ENCODE data around the gene PAX6.

PAX6 gene

DNA sequence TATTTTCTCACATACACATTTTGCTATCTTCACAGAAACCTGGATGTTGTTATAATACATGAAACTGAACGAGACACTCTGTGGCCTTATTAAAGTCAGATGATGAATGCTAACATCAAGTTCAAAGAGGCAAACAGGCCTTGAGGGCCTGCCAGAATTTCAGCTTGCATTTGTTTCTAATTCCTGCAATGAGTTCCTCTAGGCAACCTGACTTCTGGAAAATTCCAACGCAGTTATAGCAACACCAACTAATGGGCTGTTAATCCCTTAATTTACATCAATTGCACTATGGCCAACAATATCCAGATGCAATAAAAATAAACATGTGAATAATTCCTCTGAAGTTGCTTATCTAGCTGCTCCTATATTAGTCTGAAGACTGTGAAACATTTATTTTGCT, 19.1 kb downstream of the PAX6 start:
- Histone ChIP-seq H3K27me3 (ENCODE audit: low read depth) (no peaks in the 10 kb centered on the region), H3K4me1 (no peaks in the 10 kb centered on the region), H3K4me3 (no peak overlapping the region), H3K36me3 (replicated peaks) (no peaks in the 10 kb centered on the region), H3K9me3 (no peaks in the 10 kb centered on the region)
- in situ Hi-C loops (cut with MboI; ENCODE audit: low sequenced_read_pairs): no loop called here
- DNase-seq (ENCODE audit: low spot score in 2 of 2): no peak

DNA sequence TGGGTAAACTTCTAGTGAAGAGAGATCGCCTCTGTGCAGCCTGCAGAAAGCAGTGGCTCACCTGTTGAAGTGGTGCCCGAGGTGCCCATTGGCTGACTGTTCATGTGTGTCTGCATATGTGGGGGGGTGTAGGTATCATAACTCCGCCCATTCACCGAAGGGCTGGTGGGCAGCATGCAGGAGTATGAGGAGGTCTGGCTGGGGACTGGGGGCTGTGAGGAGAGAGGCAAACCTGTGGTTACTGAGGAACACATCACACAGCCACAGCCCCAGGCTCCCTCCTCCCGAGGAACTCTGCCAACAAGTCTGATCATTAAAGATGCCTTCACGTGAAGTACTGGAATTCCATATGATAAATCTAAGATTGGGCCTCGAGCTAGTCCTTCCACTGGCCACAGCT, 20.5 kb downstream of the PAX6 start:
- Histone ChIP-seq H3K4me3 (no peak overlapping the region), H3K27me3 (ENCODE audit: low read depth) (no peaks in the 10 kb centered on the region), H3K4me1 (no peaks in the 10 kb centered on the region), H3K36me3 (replicated peaks) (no peaks in the 10 kb centered on the region), H3K9me3 (no peaks in the 10 kb centered on the region)
- in situ Hi-C loops (cut with MboI; ENCODE audit: low sequenced_read_pairs): no loop called here
- no peak for DNase-seq (ENCODE audit: low spot score in 2 of 2)

DNA sequence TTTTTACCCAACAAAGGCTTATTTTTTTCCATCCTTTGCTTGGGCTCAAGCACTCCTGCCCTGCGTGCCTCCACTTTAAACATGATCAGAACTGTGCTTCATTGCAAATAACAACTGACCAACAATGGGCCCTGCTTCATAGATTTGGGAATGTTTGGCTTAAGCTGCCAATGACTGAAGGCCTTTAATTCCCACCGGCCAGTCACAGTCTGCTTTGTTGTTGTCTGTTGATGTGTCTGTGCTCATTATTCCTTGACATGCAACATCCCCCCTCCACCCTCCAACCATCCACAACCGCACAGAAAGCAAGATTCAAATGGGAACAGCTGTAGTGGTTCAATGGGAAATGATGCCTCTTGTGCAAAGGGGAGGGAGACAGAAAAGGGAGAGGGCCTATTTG, 23.0 kb downstream of the PAX6 start:
- no peak for DNase-seq (ENCODE audit: low spot score in 2 of 2)
- Histone ChIP-seq H3K27me3 (ENCODE audit: low read depth) (no peaks in the 10 kb centered on the region), H3K4me3 (no peak overlapping the region), H3K4me1 (no peaks in the 10 kb centered on the region), H3K36me3 (replicated peaks) (no peaks in the 10 kb centered on the region), H3K9me3 (no peaks in the 10 kb centered on the region)
- in situ Hi-C loops (cut with MboI; ENCODE audit: low sequenced_read_pairs): no loop called here

DNA sequence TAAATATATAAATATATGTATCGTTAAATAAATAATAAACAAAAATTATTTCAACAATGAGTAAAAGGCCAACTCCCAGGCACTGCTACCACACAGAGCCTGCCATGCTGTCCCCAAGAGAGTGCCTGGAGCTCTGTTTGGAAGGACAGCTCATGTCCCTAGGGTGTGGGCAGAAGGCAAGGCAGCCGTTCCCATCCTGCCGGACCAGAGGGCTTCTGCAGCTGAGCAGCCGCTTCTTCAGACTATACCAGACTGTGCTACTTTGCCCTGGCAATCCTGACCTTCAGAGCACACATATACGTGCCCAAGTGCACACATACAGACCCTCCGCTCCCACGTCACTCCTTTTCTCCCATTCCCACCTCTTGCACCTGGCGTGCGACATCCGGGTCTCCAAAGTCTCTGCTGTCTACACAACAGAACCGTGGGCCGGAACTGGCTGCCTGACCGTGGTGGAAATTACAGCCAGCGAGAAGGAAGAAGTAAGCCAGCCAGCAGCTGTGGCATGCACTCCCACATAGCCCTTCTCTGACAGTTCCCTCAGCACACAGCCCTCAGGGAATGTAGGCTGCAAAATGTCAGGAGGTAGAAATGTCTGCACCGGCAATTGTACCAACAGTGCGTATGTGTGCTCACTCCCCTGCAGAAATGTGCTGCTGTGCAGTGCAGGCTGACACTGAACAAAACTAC, 24.0 kb downstream of the PAX6 start:
- DNase-seq (ENCODE audit: low spot score in 2 of 2): no peak
- Histone ChIP-seq H3K9me3 (no peaks in the 10 kb centered on the region), H3K4me3 (no peak overlapping the region), H3K36me3 (replicated peaks) (no peaks in the 10 kb centered on the region), H3K27me3 (ENCODE audit: low read depth) (no peaks in the 10 kb centered on the region), H3K4me1 (no peaks in the 10 kb centered on the region)
- in situ Hi-C loops (cut with MboI; ENCODE audit: low sequenced_read_pairs): no loop called here

DNA sequence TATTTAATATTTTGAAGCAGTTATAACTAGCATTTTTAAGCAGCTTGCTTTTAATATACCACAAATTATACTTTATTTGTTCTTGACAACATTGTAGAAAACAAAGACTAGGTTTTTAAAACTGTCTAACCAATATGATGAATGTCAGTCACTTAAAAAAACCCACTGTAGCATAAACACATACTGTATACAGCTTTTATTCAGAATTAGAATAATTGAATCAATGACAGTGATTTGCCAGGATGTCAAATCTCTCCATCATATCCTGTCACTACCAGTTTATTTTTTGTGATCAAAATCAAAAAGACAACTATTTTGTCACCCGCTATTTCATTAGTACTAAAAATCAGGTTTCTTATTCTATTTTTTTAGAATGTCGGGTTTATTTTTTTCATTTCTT, 26.5 kb downstream of the PAX6 start:
- Histone ChIP-seq H3K36me3 (replicated peaks) (no peaks in the 10 kb centered on the region), H3K9me3 (0 out of 2 replicates have a peak, but pooled peaks cover 3% of the 10 kb centered on the region), H3K4me3 (no peak overlapping the region), H3K4me1 (no peaks in the 10 kb centered on the region), H3K27me3 (ENCODE audit: low read depth) (no peaks in the 10 kb centered on the region)
- in situ Hi-C loops (cut with MboI; ENCODE audit: low sequenced_read_pairs): no loop called here
- DNase-seq (ENCODE audit: low spot score in 2 of 2): no peak

DNA sequence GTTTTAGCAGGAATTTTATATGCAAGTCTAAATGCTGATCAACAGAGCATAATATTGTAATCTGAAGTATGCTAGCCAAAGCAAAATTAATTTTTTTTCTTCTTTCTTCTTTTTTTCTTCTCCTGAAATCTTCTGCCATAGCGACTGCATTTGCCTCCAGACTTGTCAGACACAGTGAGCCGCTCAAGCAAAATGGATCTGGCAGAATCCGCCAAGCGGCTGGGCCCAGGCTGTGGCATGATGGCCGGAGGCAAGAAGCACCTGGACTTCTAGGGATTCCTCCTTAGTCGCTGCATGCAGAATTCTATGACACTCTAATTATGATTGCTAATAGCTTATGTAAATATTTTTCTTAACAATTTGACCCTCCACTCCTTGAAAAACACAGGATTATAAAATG, 27.9 kb downstream of the PAX6 start:
- H3K36me3 ChIP-seq (replicated peaks): no peaks in the 10 kb centered on the region
- DNase-seq (ENCODE audit: low spot score in 2 of 2): no peak
- H3K9me3 ChIP-seq: 0 out of 2 replicates have a peak, but pooled peaks cover 3% of the 10 kb centered on the region
- no peaks in the 10 kb centered on the region for H3K27me3 ChIP-seq (ENCODE audit: low read depth)
- no peak overlapping the region for H3K4me3 ChIP-seq
- in situ Hi-C loops (cut with MboI; ENCODE audit: low sequenced_read_pairs): no loop called here
- no peaks in the 10 kb centered on the region for H3K4me1 ChIP-seq

DNA sequence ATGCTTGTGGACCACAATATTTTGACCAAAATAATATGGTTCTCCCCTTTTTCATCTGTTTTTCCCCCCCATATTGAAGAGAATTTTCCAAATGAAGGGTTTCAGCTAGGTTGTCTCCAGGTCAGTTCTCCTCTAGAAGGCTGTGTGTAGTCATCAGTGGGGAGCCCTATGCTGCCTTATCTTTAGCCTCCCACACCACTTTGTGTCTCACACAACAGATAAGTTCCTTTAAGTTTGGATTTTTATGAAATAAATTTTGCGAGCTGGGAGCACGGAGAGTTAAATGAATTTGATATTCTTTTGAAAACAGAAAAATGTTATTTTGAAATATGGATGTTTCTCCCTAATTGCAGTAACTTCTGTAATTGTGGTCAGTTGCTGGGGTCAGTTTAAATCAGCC, 28.9 kb downstream of the PAX6 start:
- H3K4me1 ChIP-seq: no peaks in the 10 kb centered on the region
- in situ Hi-C loops (cut with MboI; ENCODE audit: low sequenced_read_pairs): no loop called here

DNA sequence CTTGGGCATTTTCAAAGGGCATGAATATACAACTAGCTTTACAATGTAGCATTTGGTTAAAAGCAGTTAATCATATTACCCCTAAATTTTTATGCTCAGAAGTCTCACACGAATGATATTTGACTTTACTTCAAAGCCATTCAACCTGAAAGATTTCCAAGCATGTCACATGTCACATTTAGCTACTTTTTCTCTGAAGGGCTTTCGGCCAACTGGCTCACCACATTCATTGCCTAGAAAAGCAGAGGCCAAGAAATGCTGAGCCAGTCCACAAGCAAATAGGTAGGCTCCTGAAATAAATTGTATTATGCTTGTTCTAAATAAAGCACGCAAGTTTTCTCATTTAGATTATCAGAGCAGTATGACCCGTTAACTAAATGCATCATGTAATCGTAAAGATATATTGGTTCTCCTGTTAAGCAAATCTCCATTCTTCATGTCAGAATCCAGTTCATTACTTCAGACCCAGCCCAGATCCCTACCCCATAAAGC, 30.6 kb downstream of the PAX6 start:
- Histone ChIP-seq H3K9me3 (0 out of 2 replicates have a peak, but pooled peaks cover 3% of the 10 kb centered on the region), H3K4me1 (no peaks in the 10 kb centered on the region), H3K27me3 (ENCODE audit: low read depth) (no peaks in the 10 kb centered on the region), H3K4me3 (no peak overlapping the region), H3K36me3 (replicated peaks) (no peaks in the 10 kb centered on the region)
- in situ Hi-C loops (cut with MboI; ENCODE audit: low sequenced_read_pairs): no loop called here
- DNase-seq (ENCODE audit: low spot score in 2 of 2): no peak

More for the DNA sequence above, 28.9 kb downstream of the PAX6 start:
- 0 out of 2 replicates have a peak, but pooled peaks cover 3% of the 10 kb centered on the region for H3K9me3 ChIP-seq
- H3K36me3 ChIP-seq (replicated peaks): no peaks in the 10 kb centered on the region
- no peaks in the 10 kb centered on the region for H3K27me3 ChIP-seq (ENCODE audit: low read depth)
- H3K4me3 ChIP-seq: no peak overlapping the region
- DNase-seq (ENCODE audit: low spot score in 2 of 2): no peak

DNA sequence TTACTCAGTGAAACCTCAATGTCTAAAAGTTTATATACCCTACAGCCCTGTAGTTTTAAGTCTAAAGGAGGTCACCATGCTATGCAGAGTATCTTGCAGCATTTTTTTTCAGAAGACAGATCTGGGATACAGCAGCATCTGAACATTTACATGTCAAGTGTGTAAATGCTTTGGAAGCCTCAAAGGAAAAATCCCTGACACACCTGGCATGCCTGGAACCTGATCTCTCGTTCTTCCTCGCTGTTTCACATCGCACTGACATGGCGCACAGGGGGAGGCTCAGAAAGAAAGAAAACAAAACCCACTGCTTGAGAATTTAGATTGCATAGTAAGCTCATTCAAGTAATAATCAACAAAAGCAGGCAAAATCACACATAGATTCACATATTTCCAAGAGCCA, 31.0 kb downstream of the PAX6 start:
- in situ Hi-C loops (cut with MboI; ENCODE audit: low sequenced_read_pairs): no loop called here
- Histone ChIP-seq H3K4me1 (no peaks in the 10 kb centered on the region), H3K4me3 (no peak overlapping the region), H3K27me3 (ENCODE audit: low read depth) (no peaks in the 10 kb centered on the region), H3K36me3 (replicated peaks) (no peaks in the 10 kb centered on the region), H3K9me3 (0 out of 2 replicates have a peak, but pooled peaks cover 3% of the 10 kb centered on the region)
- no peak for DNase-seq (ENCODE audit: low spot score in 2 of 2)

DNA sequence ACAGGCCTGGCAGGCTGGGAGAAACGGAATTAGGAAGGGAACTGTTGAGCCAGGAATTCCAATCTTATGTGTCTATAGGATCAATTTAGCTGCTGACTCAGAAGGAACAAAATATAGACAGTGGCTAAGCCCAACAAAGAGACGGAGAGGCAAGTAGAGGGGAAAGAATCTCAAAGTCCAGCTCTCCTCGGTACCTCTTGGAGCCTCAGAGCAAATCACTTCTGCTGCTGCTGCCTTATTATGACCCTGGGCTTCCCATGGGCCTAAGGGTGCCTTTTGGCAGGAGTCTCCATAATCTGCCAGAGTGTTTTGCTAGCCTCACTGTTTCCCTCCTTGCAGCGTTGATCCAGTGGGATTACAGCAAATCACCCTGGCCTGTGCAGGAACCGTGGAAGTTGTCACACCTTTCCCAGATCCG, 31.7 kb downstream of the PAX6 start:
- H3K36me3 ChIP-seq (replicated peaks): no peaks in the 10 kb centered on the region
- no peak overlapping the region for H3K4me3 ChIP-seq
- in situ Hi-C loops (cut with MboI; ENCODE audit: low sequenced_read_pairs): no loop called here
- H3K4me1 ChIP-seq: no peaks in the 10 kb centered on the region
- no peaks in the 10 kb centered on the region for H3K27me3 ChIP-seq (ENCODE audit: low read depth)
- 0 out of 2 replicates have a peak, but pooled peaks cover 3% of the 10 kb centered on the region for H3K9me3 ChIP-seq
- DNase-seq (ENCODE audit: low spot score in 2 of 2): no peak

DNA sequence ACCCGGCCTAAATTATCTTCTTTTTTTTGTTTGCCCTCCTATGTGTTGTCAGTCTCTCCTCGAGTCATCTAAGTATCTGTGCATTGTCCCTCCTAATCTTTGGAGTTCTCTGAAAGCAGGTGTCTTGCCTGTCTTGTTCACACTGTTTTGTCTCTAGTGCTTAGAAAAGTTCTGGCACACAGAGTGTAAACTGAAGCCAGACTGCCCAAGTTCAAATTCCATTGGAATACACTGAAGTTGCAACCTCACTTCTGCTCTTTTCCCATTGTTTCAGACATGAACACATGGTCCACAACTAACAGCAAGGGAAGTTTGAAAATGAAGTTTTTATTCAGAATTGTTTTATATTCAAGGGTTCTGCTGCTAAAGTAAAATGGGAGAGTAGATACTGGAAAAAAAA, 38.7 kb downstream of the PAX6 start:
- no peaks in the 10 kb centered on the region for H3K27me3 ChIP-seq (ENCODE audit: low read depth)
- H3K4me3 ChIP-seq: no peak overlapping the region
- no peaks in the 10 kb centered on the region for H3K36me3 ChIP-seq (replicated peaks)
- no peak for DNase-seq (ENCODE audit: low spot score in 2 of 2)
- H3K9me3 ChIP-seq: no peaks in the 10 kb centered on the region
- in situ Hi-C loops (cut with MboI; ENCODE audit: low sequenced_read_pairs): no loop called here
- no peaks in the 10 kb centered on the region for H3K4me1 ChIP-seq

DNA sequence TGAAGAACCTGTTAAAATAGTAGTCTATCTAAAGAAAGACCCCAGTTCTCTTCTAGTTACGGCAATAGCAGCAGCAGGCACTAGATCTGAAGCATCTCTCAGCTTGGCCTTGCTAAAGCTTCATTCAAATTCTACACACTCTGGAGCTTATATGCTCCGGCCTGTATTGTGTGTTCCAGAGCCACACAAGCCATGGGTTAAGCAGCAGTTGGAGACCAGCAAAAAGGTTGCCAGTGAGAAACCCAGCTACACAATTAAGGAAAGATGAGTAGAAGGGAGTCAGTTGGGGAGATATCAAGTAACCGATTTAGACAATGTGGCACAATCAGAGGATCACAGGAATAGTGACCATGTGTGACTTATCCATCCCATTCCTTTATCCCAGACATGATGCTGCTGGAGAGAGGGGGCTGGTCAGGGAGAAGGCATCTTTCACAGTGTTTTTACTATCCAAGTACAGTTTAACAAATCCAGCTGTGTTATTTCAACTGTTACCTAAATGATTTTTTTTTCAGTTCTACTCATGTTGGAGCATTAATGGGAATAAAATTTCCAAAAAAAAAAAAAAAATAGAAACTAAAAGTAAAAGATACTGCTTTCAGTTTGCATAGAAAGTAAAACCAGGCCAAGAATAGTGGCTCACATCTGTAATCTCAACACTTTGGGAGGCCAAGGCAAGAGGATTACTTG, 41.0 kb downstream of the PAX6 start:
- Histone ChIP-seq H3K4me1 (no peaks in the 10 kb centered on the region), H3K36me3 (replicated peaks) (no peaks in the 10 kb centered on the region), H3K27me3 (ENCODE audit: low read depth) (no peaks in the 10 kb centered on the region), H3K9me3 (no peaks in the 10 kb centered on the region), H3K4me3 (no peak overlapping the region)
- DNase-seq (ENCODE audit: low spot score in 2 of 2): no peak
- in situ Hi-C loops (cut with MboI; ENCODE audit: low sequenced_read_pairs): no loop called here

DNA sequence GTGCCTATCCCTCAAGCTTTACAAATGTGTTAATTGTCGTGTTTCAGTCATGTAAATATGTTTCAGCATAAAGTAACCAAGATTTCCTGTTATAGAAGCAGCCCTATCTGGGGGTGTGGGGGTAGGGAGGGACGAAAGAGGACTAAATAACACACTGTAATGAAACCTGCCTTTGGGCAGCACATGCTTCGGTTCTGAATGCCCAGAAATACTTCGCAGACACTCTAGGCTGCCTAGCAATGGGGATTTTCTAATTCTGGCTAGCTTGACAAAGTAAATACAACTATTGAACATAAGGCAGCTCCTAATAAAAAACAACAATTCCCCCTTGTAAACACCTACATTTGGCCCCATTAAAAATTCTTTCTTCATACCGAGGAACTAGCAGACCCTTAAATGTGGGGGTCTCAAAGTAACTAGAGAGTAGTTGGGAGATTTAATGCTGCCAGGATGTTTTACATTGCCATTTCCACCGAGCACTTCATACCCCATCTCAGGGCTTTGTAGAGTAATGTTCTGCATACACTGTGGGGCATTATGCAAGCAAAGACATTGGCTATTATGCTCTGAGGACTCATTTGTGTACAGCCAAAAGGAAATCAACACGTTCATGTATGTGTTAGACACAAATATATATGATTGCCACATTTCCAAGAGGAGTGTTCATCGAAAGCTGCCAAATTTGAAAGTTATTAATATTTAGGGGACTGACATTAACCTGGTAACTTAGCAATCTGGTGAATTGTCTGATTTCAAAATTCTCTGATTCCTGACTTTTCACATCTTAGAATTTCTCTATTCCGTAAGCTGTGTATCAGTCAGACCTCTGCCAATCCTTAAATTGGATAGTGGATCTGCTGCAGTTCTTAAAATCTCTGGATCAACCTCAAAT, 42.1 kb downstream of the PAX6 start:
- Histone ChIP-seq H3K4me1 (peaks cover 6% of the 10 kb centered on the region), H3K4me3 (no peak overlapping the region), H3K9me3 (no peaks in the 10 kb centered on the region), H3K36me3 (replicated peaks) (no peaks in the 10 kb centered on the region), H3K27me3 (ENCODE audit: low read depth) (no peaks in the 10 kb centered on the region)
- no peak for DNase-seq (ENCODE audit: low spot score in 2 of 2)
- in situ Hi-C loops (cut with MboI; ENCODE audit: low sequenced_read_pairs): no loop called here

DNA sequence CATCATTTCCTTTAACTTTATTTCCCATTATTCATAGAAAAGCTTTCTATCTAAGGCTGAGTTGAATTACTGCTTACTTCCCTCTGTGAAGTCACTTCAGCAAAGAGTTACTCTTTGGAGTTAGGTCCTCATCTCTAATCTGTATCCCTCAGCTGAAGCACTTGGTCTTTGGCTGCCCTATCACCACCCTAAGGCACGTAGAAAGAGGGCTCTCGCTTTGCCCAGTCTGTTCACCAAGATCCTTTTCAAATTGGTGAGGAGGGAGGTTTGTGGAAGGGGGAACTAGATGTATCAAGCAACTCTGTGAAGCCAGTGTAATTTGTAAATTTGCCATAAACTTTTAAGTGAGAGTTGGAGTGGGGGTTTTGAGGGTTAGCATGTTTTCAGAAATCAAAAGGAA, 43.4 kb downstream of the PAX6 start:
- peaks cover 11% of the 10 kb centered on the region for H3K4me1 ChIP-seq
- H3K27me3 ChIP-seq (ENCODE audit: low read depth): no peaks in the 10 kb centered on the region
- no peak overlapping the region for H3K4me3 ChIP-seq
- in situ Hi-C loops (cut with MboI; ENCODE audit: low sequenced_read_pairs): no loop called here
- H3K9me3 ChIP-seq: no peaks in the 10 kb centered on the region
- no peaks in the 10 kb centered on the region for H3K36me3 ChIP-seq (replicated peaks)
- no peak for DNase-seq (ENCODE audit: low spot score in 2 of 2)

Data from HAP-1 (cell line).